ENCODE data around the gene COX7B2.

COX7B2 gene

GRCh38 chr4:46698891-46699290, 210.2 kb downstream of the COX7B2 start:
- DNase-seq, result no peak
